K562 (cell line): ENCODE results near the gene LGALS3BP.

Experiments used
- NR2C2 ChIP-seq, 2 experiments: fragments of 200-800 bp in 1 of 2; sonication (Bioruptor generic) in 1 of 2; sonication (generic) in 1 of 2; formaldehyde crosslinking in 1 of 2; IDR thresholded peaks; 2 replicates each; pipeline versions ENCODE4 v1.6.1 to v1.8.0; 2016 to 2022; ENCODE audit warnings: mild to moderate bottlenecking in 1 of 2, missing compliant biosample characterization in 1 of 2, missing genetic modification characterization in 1 of 2, missing genetic modification reagents in 1 of 2
- ZNF592 ChIP-seq: fragments of 450-650 bp; IDR thresholded peaks from 2 replicates; pipeline ENCODE4 v1.6.1; 2017; ENCODE audit warnings: antibody characterized with exemption, mild to moderate bottlenecking

GRCh38 chr17:79019261-79019631 is 39.5 kb upstream of the LGALS3BP start:
- TF ChIP-seq NR2C2 (CRISPR knock-in tag; IDR thresholded peaks at IDR 0.05) (no peak), NR2C2 (tag; IDR thresholded peaks at IDR 0.05) (no peak), ZNF592 (no peak)
